Hepatic stellate cell (primary cell): Measurements from ENCODE around the gene EPC2.

Experiments used
- DNase-seq: peaks from one replicate; pipeline ENCODE4 v3.0.0; 2011; ENCODE audit warnings: low spot score

Gene EPC2

DNA sequence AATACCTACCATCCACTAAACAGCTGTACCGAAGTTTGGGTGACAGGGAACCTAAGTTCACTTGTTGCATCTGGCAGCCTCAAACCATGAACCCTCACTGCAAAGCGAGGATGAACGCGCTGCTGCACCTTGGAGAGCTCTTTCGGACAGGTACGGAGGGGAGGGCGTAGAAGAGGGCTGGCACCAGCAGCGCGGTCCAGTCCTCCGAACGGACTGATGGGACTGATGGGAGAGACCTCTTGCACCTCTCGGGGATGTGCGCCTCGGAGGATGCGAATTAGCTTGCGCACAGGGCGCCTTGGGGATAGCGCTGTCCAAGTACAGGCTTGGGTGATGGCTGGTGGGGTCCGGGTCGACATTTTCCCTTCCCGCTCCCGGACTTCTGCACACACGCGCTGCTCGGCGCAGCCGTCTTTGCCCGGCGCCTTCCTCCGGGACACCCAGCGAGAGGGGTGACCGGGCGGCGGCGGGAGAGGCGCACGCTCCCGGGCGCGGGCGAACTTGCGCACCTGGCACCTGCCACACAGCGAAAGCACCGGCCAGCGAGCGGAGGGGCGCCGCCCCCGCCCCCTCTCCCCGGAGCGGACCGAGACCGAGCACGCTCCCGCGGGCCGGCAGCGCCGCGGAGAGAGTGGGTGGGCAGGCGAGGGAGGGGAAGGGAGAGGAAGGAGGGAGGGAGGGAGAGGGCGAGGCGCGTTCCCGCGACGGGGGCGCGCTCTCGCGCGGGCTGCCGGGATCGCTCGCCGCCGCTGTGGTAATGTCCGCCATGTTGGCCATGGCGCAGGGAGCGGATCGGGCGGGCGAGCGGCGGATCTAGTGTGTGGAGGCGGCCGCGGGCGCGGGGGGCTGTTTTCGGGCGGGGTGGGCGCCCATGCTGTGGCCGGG lies at the start of gene EPC2:
Gene EPC2 (plus strand): TSS at position 754 of the 885 bp plus-strand sequence. CDS start 267 bp downstream, outside the sequence.
- DNase-seq, result peak; percentile 81

DNA sequence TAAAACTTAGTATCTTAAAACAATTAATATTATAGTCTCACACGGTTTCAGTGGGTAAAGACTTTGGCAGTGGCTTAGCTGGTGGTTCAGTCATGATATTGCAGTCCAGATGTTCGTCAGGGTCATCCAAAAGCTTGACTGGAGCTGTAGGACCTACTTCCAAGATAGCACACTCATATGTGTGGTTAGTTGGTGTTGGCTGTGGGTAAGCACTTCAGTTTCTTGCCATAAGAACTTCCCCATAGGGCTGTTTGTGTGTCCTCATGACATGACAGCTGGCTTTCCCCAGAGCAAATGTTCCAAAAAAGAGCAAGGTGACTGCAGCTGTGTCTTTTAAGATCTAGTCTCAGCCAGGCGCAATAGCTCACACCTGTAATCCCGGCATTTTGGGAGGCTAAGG lies 48.5 kb upstream of the EPC2 start:
- DNase-seq, result no peak

GRCh38 chr2:148599109-148599991 lies 45.2 kb upstream of the EPC2 start:
- no peak for DNase-seq

- DNase-seq, result no peak
These were observed 41.5 kb upstream of the EPC2 start for GRCh38 chr2:148602885-148603561.

DNA sequence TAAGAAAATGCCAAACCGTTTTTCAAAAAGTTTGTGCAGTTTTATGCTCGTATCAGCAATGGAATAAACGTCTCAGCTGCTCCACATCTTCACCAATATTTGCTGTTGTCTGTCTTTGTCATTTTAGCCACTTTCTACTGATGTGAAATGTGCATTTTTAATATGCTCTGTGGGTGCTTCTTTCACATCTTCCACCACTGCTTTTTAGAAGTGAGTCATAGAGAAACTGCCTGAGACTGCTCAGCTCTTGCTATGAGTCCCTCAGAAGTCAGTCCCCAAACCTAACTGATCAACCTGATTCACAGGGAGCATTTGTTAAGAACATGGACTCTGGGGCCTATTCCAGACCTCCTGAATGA lies 41.0 kb upstream of the EPC2 start:
- no peak for DNase-seq

DNA sequence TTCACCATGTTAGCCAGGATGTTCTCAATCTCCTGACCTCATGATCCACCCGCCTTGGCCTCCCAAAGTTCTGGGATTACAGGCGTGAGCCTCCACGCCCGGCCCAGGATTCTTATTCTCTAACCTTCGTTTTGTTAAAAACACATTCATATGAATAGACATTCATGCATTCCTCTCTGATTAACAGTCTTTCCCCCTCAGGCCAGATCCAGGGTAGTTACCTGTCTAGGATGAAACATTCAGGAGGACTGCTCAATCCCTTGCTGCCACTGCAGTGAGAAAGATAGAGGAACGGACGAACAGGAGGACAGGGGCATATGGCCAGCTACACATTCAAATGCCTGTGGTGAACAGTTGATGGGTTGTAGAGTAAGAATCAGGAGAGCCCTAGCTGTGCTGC lies 39.6 kb upstream of the EPC2 start:
- no peak for DNase-seq

DNA sequence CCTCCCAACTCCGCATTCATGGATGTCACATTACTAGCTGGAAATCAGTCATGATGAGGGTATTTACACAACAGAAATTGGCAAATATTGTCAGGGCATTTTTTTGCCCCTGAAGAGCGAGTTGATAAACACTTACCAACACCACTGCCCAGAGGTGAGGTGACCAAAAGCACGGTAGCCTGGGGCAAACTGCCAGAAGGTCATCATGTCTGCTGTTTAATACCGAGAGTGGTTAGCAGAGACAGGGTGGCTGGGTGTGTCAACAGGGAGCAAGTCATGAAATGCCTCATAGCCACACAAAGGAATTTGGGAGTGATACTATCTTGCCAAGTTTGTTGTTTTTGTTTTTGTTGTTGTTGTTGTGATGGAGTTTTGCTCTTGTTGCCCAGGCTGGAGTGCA lies 37.0 kb upstream of the EPC2 start:
- DNase-seq, result no peak

DNA sequence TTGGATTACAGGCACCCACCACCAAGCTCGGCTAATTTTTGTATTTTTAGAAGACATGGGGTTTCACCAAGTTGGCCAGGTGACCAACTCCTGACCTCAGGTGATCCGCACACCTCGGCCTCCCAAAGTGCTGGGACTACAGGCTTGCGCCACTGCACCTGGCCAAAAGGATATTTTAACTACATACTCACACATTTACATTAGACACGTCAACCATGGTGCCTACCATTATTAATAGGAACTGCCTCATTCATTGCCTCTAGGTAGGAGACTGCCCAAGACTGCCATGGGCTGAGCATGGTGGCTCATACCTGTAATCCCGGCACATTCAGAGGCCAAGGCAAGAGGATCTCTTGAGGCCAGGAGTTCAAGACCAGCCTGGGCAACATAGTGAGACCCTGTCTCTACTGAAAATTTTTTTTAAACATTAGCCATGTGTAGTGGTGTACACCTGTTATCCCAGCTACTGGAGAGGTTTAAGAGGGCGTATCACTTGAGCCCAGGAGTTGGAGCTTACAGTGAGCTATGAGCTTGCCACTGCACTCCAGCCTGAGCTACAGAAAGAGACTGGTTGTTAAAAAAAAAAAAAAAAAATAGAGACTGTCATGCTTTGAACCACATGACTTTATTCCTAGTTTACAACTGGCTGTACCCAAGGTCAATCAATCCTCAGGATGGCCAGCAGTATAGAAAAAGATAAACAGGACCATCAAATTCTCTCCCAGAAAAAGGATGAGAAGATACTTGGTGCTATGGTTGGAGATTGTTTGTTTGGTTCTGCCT lies 31.1 kb upstream of the EPC2 start:
- no peak for DNase-seq

DNA sequence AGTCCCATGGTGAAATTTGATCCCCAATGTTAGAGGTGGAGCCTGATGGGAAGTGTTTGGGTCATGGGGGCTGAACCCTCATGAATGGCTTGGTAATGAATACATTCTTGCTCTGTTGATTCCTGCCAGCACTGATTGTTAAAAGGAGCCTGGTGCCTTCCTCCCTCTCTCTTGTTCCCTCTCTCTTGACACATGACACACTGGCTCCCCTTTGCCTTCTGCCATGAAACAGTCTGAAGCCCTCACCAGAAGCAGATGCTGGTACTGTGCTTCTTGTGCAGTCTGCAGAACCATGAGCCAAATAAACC lies 30.6 kb upstream of the EPC2 start:
- no peak for DNase-seq

GRCh38 chr2:148614322-148615049 lies 30.1 kb upstream of the EPC2 start:
- peak; percentile 11 for DNase-seq

DNA sequence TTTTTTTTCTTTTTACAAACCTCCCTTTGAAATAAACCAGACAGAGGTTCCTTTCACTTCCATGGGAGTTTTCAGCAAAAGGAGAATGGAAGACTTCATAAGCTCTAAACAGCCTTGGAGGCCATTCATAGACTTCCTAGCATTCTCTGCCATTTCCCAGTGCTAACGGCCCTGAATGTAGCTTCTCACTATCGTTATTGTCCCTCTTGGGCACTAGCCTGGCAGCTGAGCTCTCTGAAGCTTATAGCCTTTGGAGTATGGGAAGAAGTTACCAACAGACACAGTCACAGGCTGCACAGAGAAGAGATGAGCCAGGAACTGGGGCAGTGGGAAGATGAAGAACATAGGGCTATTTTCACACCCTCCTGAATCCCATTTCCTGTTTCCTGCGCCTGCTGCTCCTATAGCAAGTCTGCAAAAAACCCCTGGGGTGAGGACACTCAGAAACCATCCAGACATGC lies 29.1 kb upstream of the EPC2 start:
- DNase-seq, result no peak

- no peak for DNase-seq
These were observed 27.9 kb upstream of the EPC2 start for GRCh38 chr2:148616662-148617061.

GRCh38 chr2:148617219-148617618 lies 27.3 kb upstream of the EPC2 start:
- no peak for DNase-seq

DNA sequence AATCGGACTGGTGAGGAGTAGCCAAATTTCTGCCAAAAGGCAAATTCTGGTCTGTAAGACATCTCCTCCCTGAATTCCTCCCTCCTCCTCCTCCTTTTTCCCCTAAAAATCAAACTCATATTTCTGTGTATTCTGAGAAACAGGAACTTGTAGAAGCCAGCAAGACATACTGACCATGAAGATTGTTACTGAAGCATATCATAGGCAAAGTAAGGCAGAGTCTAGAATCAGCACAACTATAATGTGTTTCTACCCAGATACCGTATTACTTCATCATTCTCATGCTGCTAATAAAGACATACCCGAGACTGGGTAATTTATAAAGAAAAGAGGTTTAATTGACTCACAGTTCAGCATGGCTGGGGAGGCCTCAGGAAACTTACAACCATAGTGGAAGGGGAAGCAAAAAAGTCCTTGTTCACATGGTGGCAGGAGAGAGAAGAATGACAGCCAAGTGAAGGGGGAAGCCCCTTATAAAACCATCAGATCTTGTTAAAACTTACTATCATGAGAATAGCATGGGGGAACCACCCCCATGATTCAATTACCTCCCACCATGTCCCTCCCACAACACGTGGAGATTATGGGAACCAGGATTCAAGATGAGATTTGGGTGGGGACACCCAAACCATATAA lies 24.9 kb upstream of the EPC2 start:
- DNase-seq, result no peak

DNA sequence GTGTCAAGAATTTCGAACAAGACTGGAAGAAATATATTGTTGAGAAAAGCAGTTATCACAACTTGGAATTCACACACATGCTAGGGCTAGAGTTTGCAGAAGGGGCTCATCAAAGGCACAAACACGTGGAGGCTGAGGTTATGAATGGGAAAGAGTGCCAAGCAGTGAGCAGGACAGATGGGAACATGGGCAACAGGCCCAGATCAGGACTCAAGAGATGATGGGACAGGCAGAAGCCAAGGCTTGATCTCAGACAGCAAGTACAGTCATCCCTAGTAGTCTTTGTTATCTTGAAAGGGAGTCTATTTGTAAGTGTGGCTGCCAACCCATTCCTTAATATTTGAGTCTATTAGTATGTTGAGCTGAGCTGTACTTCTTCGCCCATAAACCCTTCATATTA lies 22.2 kb upstream of the EPC2 start:
- DNase-seq, result no peak

- DNase-seq, result no peak
These were observed 21.5 kb upstream of the EPC2 start for GRCh38 chr2:148623086-148623485.

GRCh38 chr2:148627224-148627623 lies 17.3 kb upstream of the EPC2 start:
- no peak for DNase-seq

DNA sequence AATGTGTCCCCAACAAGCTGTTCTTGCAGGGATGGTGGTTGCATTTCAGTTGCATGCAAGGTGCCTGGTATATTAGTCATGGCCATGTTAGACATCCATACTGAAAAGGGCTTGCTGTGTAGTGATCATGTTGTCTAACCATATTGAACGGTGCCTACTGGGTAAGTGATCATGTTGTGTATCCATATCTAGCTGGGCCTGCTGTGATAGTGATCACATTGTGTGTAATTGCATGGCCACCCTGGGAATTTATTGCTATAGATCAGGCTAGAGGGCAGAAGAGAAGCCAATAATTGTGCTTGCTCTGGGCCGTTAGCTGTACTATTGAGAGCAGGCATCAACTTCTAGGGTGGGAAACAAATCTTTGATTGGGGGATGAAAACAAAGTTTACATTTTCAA lies 9.8 kb upstream of the EPC2 start:
- DNase-seq, result no peak

DNA sequence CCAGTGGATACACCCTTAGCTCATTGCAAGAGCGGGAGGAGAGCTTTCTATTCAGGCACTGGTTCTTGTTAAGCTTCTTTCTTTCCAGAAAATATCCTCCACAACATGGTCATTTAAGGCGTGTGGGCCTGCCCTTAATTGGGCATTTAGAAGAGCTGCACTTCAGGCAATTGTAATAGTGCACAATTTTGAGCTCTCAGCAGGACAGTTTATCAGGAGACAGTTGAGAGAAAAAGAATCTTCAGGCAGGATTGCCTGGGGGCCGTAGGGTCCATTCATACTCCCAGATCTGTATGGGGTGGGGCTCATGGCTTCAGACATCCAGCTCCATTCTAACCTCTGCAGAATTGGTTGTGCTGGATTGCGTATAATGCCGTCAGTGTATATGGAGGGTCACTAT lies 6.0 kb upstream of the EPC2 start:
- DNase-seq, result no peak

DNA sequence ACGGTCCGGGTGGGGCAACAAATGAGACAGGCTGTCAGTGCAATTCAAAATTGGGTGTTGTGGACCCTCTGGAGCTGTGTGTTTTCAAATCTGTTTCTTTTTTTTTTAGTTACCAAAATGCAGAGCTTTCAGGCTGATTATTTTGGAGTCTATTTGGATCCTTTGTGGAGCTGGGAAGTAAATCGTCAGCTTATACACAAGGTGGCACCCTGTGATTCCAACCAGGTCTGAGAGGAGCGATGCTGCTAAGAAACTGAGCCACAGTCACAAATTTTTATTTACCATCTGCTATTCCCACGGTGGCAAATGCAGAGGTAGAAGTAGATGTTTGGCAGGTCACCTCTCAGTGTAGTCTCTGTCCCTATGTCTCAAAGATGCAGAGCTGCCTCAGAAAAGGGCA lies 3.8 kb upstream of the EPC2 start:
- DNase-seq, result peak; percentile 9
